Inflammatory macrophage treated with lipopolysaccharide for 1 hour (primary cell): ENCODE results near the gene SPATA2L.
A peak's percentile ranks its signal among the peaks of the same experiment; 100 is the strongest.
"Not testable (repeated sequence)": the region's sequence is repeated elsewhere in the genome, so short reads cannot be mapped to it uniquely, and the experiment has no call there.

Experiments
- DNase-seq, 2 donors: peaks; one replicate each; pipeline ENCODE4 v3.0.0-alpha.2; 2020 to 2022

SPATA2L gene

DNA sequence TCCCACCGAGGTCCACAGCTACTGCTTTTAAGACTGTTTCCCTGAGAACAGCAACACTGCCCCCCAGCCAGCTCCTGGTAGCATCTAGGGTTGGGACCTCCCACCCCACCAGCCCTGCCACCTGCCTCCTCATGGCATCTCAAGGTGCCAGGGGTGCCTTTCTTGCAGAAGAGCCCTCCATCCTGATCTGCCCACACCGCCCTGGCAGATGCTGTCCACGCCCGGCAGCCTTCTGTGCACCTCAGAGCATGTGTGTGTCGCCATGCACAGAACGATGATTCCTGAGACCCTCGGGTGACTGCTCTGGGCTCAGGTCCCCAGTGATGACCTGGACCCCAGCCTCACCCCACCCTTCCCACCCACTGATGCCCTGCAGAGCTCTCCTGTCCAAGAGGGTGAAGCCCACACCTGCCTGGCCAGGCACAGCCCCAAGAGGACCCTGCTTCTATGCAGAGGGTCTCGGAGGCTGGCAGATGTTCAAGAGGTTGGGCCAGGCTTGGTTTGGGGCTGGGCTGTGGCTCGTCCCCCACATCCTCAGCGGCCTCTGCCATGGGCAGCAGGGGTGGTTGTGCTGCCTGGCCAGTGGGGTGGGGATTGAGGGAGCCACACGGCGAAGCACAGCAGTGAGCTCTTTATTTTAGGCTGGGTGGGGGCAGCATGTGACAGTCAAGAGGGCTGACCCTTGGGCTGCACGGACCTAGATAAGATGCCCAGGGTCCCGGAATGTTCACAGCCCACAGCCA, 5.2 kb upstream of the SPATA2L start:
- DNase-seq = no peak

DNA sequence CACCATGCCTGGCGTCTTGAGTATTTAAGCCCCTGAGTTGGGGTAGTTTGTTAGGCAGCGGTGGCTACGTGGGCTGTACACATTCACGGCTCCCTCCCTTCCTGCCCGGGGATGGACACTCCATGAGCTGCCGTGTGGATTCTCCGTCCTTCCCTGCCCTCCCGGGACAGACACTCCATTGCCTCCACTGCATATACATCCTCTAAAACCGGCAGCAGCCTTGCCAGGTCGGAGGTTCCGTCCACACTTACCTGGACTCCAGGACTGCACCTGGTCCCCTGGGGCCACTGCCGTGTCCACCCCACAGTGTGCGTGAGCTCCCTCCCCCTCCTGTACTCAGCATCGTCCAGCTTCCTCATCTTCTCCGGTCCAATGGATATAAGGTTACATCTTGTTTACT, 3.5 kb upstream of the SPATA2L start:
- DNase-seq = no peak

DNA sequence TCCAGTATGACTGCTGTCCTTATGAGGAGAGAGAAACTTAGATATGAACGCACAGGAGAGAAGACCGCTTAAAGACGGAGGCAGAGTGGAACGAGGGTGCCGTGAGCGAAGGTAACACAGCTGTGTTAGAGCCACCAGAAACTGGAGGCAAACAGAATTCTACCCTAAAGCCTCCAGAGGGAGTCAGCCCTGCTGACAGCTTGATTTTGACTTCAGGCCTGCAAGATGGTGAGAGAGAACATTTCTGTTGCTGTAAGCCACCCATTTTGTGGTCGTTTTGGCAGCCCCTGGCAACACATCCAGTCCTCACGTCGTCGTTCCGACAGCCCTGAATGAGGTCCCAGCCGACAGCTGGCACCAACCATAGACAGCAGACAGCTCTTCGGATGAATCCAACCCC, 2.8 kb upstream of the SPATA2L start:
- no peak for DNase-seq

- DNase-seq = no peak
Measured at GRCh38 chr16:89700649-89701424, 668 bp downstream of the SPATA2L start.

DNA sequence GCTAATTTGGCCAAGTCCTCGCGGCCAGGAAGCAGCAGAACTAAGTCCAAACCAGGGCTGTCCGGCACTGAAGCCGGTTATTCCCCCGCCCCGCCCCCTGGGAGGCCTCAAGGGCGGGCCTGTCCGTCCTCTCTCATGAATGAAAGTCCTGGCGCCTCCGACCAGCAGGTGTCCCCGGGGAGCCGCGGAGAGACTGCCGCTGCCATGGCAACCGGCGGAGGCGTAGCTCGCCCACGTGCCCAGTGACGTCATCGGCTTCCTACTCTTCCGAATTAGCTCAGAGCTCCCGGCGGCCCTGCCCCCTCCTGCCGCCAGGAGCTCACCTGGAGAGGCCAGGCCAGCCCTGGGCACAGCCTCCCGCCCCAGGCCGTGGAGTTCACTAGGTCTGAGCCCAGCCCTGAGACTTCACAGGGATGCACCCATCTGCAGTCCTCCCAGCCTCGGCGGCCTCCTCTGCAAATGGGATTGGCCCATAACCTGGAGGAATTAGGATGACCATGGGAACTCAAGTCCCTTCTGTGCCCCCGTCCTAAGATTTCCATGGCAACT, 1.3 kb downstream of the SPATA2L start:
- DNase-seq = peak; percentile 97 to 100

GRCh38 chr16:89699629-89700099, 1.8 kb downstream of the SPATA2L start:
- DNase-seq = not testable (repeated sequence)

GRCh38 chr16:89698717-89699116, 2.8 kb downstream of the SPATA2L start:
- not testable (repeated sequence) for DNase-seq

- DNase-seq = no peak
Measured at GRCh38 chr16:89697616-89698331, 3.7 kb downstream of the SPATA2L start.

- no peak for DNase-seq
Measured at GRCh38 chr16:89697161-89697615, 4.3 kb downstream of the SPATA2L start.

GRCh38 chr16:89696670-89697128, 4.8 kb downstream of the SPATA2L start:
- DNase-seq = no peak

DNA sequence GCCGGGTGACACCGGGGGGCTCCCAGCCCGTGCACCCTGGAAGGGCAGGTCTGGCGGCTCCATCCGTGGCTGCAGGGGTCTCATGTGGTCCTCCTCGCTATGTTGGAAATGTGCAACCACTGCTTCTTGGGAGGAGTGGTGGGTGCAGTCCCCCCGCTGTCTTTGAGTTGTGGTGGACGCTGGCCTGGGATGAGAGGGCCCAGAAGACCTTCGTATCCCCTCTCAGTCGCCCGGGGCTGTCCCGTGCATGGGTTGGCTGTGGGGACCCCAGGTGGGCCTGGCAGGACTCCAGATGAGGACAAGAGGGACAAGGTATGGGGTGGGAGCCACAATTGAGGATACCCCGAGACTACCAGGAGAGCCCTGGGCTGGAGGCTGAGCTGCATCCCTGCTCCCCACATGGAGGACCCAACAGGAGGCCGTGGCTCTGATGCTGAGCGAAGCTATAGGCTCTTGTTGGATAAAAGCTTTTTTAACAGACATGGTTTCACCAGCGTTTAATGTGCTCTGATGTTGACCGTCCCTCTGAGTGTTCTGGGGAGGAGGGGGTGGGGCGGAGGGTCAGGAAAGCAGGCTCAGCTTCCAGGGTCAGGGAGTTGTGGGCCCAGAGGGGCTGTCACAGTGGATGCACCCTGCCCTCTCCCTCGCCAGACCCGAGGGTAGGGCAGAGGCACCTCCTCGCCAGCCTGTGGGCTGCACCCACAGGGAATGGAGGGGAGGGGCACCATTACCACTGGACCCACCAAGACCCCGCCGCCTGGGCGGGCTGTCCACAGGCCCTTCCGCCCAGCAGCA, 5.4 kb downstream of the SPATA2L start:
- DNase-seq = no peak

DNA sequence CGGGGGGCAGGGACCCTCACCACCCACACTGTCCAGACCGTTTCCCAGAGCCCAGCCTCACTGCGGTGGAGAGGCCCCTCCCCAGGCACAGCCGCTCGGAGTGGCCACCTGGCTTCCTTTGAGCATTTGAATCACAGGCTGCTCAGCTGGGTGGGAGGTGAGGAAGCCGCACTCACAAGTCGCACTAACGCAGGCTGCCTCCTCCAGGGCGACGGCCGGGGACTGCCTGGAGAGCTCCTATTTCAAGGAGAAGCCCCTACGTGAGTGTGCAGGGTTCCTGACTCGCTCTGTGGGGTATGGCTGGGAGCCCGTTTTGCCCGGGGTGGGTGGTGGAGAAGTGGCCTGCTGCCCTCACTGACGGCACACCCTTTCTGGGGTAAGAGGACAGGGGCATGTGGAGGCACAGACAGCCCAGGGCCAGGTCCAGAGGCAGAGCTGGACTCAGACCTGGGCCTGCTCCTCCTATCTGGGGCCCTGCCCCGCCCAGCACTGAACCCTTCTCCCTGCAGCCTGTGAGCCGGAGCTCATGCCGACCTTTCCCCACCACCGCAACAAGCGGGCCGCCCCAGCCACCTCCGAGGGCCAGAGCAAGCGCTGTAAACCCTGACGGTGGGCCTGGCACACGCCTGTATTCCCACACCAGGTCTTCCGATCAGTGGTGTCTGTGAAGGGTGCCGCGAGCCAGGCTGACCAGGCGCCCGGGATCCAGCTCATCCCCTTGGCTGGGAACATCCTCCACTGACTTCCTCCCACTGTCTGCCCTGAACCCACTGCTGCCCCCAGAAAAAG, 6.2 kb downstream of the SPATA2L start:
- no peak for DNase-seq

- DNase-seq = not testable (repeated sequence)
Measured at GRCh38 chr16:89694784-89695085, 6.8 kb downstream of the SPATA2L start.

DNA sequence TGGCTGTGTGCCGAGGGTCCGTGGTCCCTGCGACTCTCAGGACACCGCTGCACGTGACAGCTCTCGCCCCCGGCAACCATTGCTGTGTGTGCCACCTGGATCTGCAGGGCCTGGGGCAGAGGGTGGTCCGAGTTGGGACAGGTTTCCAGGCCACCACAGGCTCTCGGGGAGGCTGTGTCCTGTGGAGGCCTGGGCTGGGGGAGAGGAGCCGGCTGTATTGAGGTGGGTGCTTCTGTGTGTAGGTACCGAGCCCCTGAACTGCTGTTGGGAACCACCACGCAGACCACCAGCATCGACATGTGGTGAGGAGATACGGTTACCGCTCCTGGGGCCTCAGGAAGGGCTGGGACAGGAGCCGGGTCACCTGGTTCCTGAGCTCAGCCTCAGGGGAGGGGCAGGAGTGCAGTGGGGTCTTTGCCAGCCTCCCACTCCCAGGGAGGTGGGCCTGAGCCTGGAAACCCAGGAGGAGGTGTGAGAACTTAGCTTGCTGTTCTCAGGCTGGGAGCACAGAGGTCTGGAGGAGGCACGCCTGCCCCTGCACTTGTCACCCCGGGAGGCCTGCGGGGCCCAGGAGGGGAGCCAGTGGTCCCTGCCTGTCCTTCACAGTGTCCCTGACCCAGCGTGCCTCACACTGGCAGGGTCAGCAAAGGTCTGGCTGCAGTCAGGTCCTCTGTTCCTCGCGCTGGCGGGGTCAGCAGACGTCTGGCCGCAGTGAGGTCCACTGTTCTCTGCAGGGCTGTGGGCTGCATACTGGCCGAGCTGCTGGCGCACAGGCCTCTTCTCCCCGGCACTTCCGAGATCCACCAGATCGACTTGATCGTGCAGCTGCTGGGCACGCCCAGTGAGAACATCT, 7.3 kb downstream of the SPATA2L start:
- no peak for DNase-seq

DNA sequence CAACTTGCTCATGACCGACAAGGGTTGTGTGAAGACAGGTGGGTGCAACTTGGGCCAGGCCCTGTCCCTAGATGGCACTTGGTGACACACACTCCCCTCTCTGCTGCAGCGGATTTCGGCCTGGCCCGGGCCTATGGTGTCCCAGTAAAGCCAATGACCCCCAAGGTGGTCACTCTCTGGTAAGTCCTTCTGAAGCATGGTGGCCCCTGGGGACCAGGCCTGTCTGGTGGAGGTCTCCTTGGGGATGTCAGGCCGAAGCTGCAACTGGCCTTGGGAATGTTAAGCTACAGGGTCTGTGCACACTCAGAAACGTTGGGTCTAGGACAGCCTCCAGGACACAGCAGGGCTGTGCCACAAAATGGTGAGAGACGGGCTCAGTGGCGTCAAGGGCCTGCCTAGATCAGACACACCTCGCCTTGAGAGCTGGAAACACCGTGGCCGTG, 8.2 kb downstream of the SPATA2L start:
- no peak for DNase-seq

DNA sequence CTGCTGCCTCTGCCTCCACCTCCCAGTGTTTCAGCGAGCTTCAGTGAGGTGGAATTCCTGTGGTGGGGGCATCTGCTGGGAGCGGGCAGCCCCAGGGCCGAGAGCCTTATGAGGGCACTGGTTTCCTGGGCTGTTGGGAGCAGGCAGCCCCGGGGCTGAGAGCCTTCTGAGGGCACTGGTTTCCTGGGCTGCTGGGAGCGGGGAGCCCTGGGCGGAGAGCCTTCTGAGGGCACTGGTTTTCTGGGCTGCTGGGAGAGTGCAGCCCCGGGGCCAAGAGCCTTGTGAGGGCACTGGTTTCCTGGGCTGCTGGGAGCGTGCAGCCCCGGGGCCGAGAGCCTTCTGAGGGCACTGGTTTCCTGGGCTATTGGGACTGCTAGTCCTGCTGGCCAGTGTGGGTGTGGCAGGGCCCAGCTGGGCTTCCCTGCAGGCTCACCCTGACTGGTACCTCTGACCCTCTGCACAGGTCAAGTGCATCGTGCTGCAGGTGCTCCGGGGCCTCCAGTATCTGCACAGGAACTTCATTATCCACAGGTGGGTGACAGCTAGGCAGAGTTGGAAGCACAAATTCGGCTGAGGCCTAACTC, 9.4 kb downstream of the SPATA2L start:
- DNase-seq = no peak

DNA sequence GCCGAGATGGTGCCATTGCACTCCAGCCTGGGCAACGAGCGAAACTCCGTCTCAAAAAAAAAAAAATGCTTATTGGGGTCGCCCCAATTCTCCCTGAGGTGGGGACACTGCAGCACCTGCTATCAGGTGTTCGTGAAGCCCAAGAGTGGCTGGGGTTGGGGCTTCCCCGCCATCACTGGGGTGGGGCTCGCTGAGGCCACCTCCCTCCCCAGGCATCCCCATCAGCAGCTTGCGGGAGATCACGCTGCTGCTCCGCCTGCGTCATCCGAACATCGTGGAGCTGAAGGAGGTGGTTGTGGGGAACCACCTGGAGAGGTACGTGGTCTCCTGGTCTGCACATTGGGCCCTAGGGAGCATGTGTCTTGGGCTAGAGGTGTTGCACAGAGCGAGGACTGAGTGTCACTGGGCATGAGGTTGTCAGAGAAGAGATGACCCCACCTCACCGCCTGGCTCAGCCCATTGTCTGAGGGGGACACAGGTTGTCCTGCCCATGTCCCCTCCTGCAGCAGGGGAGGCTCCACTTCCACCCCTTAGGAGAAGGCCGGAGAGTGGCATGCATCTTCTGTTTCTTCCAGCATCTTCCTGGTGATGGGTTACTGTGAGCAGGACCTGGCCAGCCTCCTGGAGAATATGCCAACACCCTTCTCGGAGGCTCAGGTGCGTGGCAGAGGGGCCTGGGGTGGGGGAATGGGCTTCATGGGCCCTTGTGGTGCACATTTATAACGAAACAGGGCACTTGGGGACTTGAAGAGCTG, 10.1 kb downstream of the SPATA2L start:
- no peak for DNase-seq

DNA sequence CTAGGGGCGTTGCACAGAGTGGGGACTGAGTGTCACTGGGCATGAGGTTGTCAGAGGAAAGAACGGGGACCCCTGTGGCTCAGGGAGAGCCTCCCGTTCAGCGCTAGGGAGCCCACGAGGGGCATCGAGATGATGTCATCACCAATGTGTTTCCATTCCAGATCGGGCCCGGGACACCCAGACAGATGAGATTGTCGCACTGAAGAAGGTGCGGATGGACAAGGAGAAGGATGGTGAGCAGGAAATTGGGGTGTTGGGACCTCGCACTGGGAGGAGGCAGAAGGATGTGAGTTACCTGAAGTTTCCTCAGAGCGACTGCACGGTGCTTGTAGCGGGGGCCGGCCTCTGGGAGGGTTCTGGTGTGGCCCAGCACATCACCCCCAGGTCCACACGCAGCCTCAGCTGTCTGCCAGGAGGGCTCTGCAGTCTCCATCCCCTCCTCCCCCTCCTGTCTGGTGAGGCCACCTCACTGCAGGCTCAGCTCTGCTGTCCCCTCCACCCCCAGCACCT, 11.1 kb downstream of the SPATA2L start:
- no peak for DNase-seq

DNA sequence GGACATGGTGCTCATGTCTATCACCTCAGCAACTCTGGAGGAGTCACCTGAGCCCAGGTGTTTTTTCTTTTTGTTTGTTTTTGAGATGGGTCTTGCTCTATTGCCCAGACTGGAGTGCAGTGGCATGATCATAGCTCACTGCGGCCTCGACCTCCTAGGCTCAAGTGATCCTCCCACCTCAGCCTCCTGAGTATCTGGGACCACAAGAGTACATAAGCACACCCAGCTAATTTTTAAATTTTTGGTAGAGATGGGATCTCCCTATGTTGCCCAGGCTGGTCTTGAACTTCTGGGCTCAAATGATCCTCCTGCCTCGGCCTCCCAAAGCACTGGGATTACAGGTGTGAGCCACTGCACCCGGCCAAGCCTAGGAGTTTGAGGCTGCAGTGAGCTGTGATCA, 11.9 kb downstream of the SPATA2L start:
- DNase-seq = not testable (repeated sequence)
